ENCODE results near the gene UQCR11. TPM values are rescaled to one million over a fixed set of nuclear protein-coding genes. Genes with fewer than 3 reads are reported as not detected.

The UQCR11 gene
- total and polyA plus RNA-seq, 2 of the 4 experiments (the other 2 are of a cell fraction), result 29.2 to 177 TPM

- Histone ChIP-seq H2BK20ac (ENCODE audit: low read depth, low read length) (no peak overlapping the region), H4K8ac (ENCODE audit: low read depth in 2 of 2, low read length in 2 of 2) (no peak overlapping the region), H2AFZ (replicated peaks; ENCODE audit: low read length, poor library complexity) (no peak overlapping the region), H3K23ac (ENCODE audit: low read depth, low read length) (no peak overlapping the region), H3K27ac (ENCODE audit: insufficient read depth, low read length) (no peak overlapping the region), H2BK5ac (ENCODE audit: low read depth, low read length, poor library complexity, severe bottlenecking) (no peak overlapping the region), H3K56ac (ENCODE audit: extremely low read depth, insufficient read depth, low read length) (no peak overlapping the region), H4K5ac (ENCODE audit: low read depth, low read length) (no peak overlapping the region), H4K91ac (ENCODE audit: insufficient read depth, low read depth, low read length) (no peak overlapping the region), H2AK5ac (ENCODE audit: low read depth, low read length) (no peak overlapping the region), H3K4me3 (ENCODE audit: insufficient read depth, low read depth, low read length) (no peak overlapping the region), H3K36me3 (ENCODE audit: control insufficient read depth, insufficient read depth, low read length) (peaks cover 43% of the 10 kb centered on the region; the same call in 1 of the 2 replicates), H3K14ac (replicated peaks; ENCODE audit: low read depth, low read length) (no peak overlapping the region), H3K9ac (ENCODE audit: low read depth, low read length) (no peak overlapping the region), H3K9me1 (ENCODE audit: insufficient read depth, low read length) (no peaks in the 10 kb centered on the region), H3K27me3 (ENCODE audit: control insufficient read depth, insufficient read depth, low read length) (no peaks in the 10 kb centered on the region), H3K79me1 (ENCODE audit: low read depth in 1 of 2, low read length in 2 of 2) (peaks cover 20 to 77% of the 10 kb centered on the region in 2 experiments), H3K9me3 (ENCODE audit: control insufficient read depth, insufficient read depth, low read length) (no peaks in the 10 kb centered on the region), H2BK15ac (ENCODE audit: low read depth, low read length) (no peak overlapping the region), H3K4me2 (ENCODE audit: low read depth, low read length) (no peak overlapping the region), H2BK120ac (ENCODE audit: low read depth, low read length) (no peak overlapping the region), H4K20me1 (ENCODE audit: insufficient read depth, low read length) (peaks cover 47% of the 10 kb centered on the region), H3K18ac (ENCODE audit: low read depth, low read length) (no peak overlapping the region), H3K4me1 (ENCODE audit: control insufficient read depth, insufficient read depth, low read length) (peaks cover 3% of the 10 kb centered on the region; the same call in 1 of the 2 replicates), H2AK9ac (replicated peaks; ENCODE audit: low read depth, low read length, poor library complexity) (no peak overlapping the region), H3K4ac (ENCODE audit: low read depth, low read length) (no peak overlapping the region)
- ATAC-seq (ENCODE audit: low read depth), result no peak
- BruUV-seq (replicated peaks), result no TSS peak
- DNase-seq, result no peak
- dilution Hi-C loops (cut with HindIII; ENCODE audit: low sequenced_read_pairs, unreplicated experiment), result no loop called here
- intact Hi-C loops (cut with micrococcal nuclease), result no loop called here
- TF ChIP-seq FOS (IDR thresholded peaks at IDR 0.05; ENCODE audit: low read depth, low read length), result no peak
- no peak for TF ChIP-seq USF2 (IDR thresholded peaks at IDR 0.05; ENCODE audit: low read depth, low read length)
- TF ChIP-seq MAZ (IDR thresholded peaks at IDR 0.05; ENCODE audit: borderline replicate concordance, low read depth, low read length), result no peak
- no peak for TF ChIP-seq ELK1 (IDR thresholded peaks at IDR 0.05; ENCODE audit: borderline replicate concordance, low read depth, low read length)
- no peak for TF ChIP-seq CHD1 (IDR thresholded peaks at IDR 0.05; ENCODE audit: low read depth, low read length)
- TF ChIP-seq CTCF (conservative IDR thresholded peaks at IDR 0.05; ENCODE audit: low read depth, low read length), result no peak
- no peak for TF ChIP-seq RCOR1 (IDR thresholded peaks at IDR 0.05; ENCODE audit: insufficient replicate concordance, low read length)
- TF ChIP-seq RAD21 (IDR thresholded peaks at IDR 0.05; ENCODE audit: low read length), result no peak
- TF ChIP-seq SMC3 (IDR thresholded peaks at IDR 0.05; ENCODE audit: low read depth, low read length), result no peak
- no peak for TF ChIP-seq POLR2A (IDR thresholded peaks at IDR 0.05; ENCODE audit: low read depth, low read length)
- no peak for TF ChIP-seq CEBPB (IDR thresholded peaks at IDR 0.05; ENCODE audit: low read depth, low read length)
- TF ChIP-seq BHLHE40 (IDR thresholded peaks at IDR 0.05; ENCODE audit: low read depth, low read length), result no peak
- CTCF ChIA-PET, result no interaction called here
- WGBS, 2 experiments (ENCODE audit: extremely low coverage in 2 of 2, insufficient read length in 1 of 2), result 94% methylated on average over 19 of the region's 41 CpGs; no CpG with 5 or more reads in 1 of the 2 experiments
- POLR2A ChIA-PET (ENCODE audit: unreplicated experiment), result no interaction called here
- in situ Hi-C loops (cut with MboI; ENCODE audit: low sequenced_read_pairs), result no loop called here
These were observed 42.5 kb upstream of the UQCR11 start for GRCh38 chr19:1647501-1648458.

All from IMR-90 (cell line).